ENCODE measurements around the gene CACNB2. TPM values are rescaled to one million over a fixed set of nuclear protein-coding genes. Genes with fewer than 3 reads are reported as not detected.

Gene CACNB2
- total and polyA plus RNA-seq, 2 donors (not counting 3 experiments of a cell fraction or from before 2014, with no cell fraction given) = not detected

GRCh38 chr10:18400201-18400905 lies 260.1 kb downstream of the CACNB2 start:
- POLR2A ChIA-PET = no interaction called here
- TF ChIP-seq POLR2A (IDR thresholded peaks at IDR 0.05; ENCODE audit: low read depth, low read length) (no peak), POLR2AphosphoS5 (IDR thresholded peaks at IDR 0.05; ENCODE audit: insufficient read depth, low read depth, low read length) (no peak), CTCF (IDR thresholded peaks at IDR 0.05; ENCODE audit: extremely low read depth in 1 of 2, insufficient read depth in 1 of 2, low read depth in 1 of 2, low read length in 2 of 2) (no peak), MYC (IDR thresholded peaks at IDR 0.05; ENCODE audit: low read depth, low read length) (no peak), GATA2 (IDR thresholded peaks at IDR 0.05; ENCODE audit: insufficient read depth, insufficient read length, low read depth, low read length) (no peak), FOS (IDR thresholded peaks at IDR 0.05; ENCODE audit: borderline replicate concordance, insufficient read depth, low read length) (no peak), EZH2 (IDR thresholded peaks at IDR 0.05; ENCODE audit: borderline replicate concordance, low read depth, low read length, severe bottlenecking) (no peak), JUN (IDR thresholded peaks at IDR 0.05; ENCODE audit: borderline replicate concordance, insufficient read depth, insufficient read length, low read depth) (no peak)
- TF ChIP-seq, protein P1, sequence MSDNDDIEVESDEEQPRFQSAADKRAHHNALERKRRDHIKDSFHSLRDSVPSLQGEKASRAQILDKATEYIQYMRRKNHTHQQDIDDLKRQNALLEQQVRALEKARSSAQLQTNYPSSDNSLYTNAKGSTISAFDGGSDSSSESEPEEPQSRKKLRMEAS (IDR thresholded peaks at IDR 0.05; ENCODE audit: insufficient read depth, insufficient read length) = no peak
- dilution Hi-C loops (cut with MboI; ENCODE audit: extremely low pct_ligation_motif_present, low sequenced_read_pairs) = no loop called here
- H3K27ac ChIP-seq (ENCODE audit: insufficient read depth, low read depth, low read length) = no peak overlapping the region
- no peaks in the 10 kb centered on the region for H3K9me1 ChIP-seq (replicated peaks; ENCODE audit: control insufficient read depth, extremely low read depth, insufficient read depth, low read length)
- no TSS peak for BruUV-seq (replicated peaks)
- no peaks in the 10 kb centered on the region for H3K36me3 ChIP-seq (ENCODE audit: control insufficient read depth in 2 of 2, extremely low read depth in 1 of 2, insufficient read depth in 2 of 2, low read length in 2 of 2)
- no peak overlapping the region for H3K9ac ChIP-seq (replicated peaks; ENCODE audit: extremely low read depth, insufficient read depth, low read length)
- FAIRE-seq = no peak
- H4K20me1 ChIP-seq (replicated peaks; ENCODE audit: control insufficient read depth, extremely low read depth, insufficient read depth, low read length) = no peaks in the 10 kb centered on the region
- H3K27me3 ChIP-seq (ENCODE audit: control insufficient read depth in 2 of 2, insufficient read depth in 2 of 2, low read length in 2 of 2) = no peaks in the 10 kb centered on the region
- H3K4me3 ChIP-seq (replicated peaks in 1 of 3; ENCODE audit: insufficient read depth in 1 of 3, low read depth in 1 of 3, low read length in 3 of 3) = no peak overlapping the region
- no peak overlapping the region for H2AFZ ChIP-seq (ENCODE audit: low read depth, low read length)
- H3K4me2 ChIP-seq (ENCODE audit: insufficient read depth, low read length) = no peak overlapping the region
- no peaks in the 10 kb centered on the region for H3K4me1 ChIP-seq (ENCODE audit: control insufficient read depth, extremely low read depth, insufficient read depth, low read length)
- CTCF ChIA-PET = no interaction called here
- H3K79me2 ChIP-seq (ENCODE audit: control insufficient read depth, insufficient read depth, low read length) = no peaks in the 10 kb centered on the region
- no peak for DNase-seq (ENCODE audit: low read depth, low spot score)
- intact Hi-C loops (cut with micrococcal nuclease) = no loop called here
- no peaks in the 10 kb centered on the region for H3K9me3 ChIP-seq (replicated peaks; ENCODE audit: control insufficient read depth, insufficient read depth, low read length)

Data from endothelial cell of umbilical vein (primary cell).